ENCODE measurements around the gene WDR47.
"Not testable (repeated sequence)": the region's sequence is repeated elsewhere in the genome, so short reads cannot be mapped to it uniquely, and the experiment has no call there.

The WDR47 gene

DNA sequence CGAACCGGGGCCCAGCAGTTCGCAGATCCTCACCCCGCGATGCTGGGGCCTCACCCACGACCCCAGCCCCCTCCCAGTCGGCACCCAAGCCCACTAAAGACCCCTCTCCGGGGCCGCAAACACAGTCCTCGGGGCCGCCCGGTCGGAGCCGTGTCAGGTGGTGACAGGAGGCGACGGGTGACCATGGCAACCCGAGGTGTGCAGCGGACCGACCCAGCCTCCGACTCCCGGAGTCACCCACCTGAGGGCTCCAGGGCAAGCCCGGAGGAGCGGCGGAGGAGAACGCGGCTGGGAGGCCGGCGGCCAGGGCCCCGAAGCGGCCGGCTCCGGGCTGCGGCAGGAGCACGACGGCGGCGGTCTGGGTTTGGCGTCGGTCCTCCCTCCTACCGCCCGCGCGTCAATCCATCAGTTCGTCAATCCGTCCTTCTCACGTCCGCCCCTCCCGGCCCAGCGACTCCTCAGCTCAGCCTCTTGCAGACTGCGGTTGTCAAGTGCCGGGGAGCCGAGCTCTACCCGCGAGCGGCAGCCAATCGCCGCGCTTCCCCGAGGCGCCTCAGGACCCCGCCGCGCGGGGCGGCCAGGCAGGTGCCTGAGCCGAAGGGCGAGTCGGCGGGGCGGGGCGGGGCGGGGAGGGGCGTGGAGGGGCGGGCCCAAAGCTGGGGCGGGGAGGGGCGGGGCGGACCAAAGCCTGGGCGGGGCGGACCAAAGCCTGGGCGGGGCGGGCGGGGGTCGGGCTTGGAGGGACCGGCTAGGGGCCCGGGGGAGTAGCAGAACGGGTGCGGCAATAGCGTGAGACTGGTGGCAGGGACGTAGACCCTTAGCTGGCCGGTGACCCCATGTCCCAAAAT lies at the start of gene WDR47:
Gene WDR47, minus strand, starts transcription at position 482 of the 848 bp plus-strand sequence. CDS start 18,590 bp downstream, outside the sequence.
- DNase-seq = peak; percentile 98

DNA sequence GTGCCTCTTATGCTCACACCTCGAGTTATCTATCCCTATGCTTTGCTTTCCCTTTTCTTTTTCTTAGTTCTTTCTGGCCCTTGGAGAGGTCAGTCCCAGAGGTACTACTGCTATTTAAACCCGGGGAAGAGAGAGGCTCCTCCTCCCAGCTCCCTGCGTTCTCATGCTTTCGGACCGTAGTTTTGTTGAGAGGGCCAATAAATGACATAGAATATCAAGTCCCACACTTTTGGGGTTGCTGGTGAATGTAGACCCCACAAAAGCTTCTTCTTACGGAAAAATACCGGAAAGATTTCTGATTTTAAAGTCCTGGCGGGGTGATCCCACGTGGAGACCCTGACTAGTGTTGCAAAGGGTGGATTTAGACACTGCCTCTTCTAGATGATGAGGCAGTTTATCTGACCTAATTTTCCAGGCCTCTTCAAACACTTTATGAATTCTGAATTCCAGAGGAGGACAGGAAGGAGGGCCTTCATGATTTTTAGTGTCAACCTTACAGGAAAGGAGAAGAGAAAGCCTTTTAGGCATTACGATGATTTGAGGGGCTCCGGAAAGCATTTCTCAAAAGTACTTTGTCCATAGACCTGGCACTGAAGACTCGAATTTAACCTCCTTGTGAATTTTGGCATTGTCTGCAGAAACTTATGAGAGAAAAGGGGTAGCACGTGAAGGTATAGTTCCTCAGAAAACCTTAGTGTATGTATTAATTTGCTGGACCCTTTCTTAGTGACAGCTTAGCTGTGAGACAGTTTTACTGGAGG lies 49.4 kb upstream of the WDR47 start:
- DNase-seq = peak; percentile 75

DNA sequence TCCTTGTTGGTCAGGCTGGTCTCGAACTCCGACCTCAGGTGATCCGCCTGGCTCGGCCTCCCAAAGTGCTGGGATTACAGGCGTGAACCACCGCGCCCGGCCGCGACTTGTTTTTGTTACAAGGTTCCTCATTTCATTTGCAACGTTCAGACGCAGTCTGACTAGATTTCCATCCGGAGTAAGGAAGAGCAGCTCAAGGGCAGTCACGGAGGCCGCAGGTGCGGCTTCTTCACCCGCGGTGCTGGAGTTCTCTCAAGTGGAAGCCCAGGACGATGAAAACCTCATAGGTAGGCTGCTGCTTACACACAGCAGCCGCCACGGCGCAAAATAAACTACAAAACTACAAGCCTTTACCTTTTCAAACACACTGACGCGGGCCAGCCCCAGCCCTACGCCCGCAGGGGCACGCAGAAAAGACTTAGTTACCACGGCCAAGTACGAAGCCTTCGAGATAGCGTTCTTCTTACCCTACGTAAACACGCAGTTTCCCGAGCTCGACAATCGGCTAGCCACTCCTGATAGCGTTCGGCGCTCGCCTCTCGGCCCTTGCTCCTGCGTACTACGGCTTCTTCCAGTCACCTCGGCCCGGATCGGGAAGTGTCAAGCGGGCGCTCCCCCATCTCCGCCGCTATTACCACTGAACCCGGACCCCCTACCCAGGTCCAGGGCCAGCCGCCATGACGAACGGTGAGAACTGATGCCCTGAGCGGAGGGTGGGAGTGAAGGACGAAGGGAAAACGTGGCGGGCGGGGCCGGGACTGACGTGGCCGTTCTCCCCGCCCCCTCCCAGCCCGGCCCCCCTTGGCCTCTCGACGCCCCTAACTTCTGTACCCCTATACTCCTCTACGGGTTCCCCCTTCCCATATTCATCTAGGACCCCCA lies 48.5 kb upstream of the WDR47 start, which contains the start of gene TMEM167B:
Gene TMEM167B, plus strand, starts transcription at position 569 of the 882 bp plus-strand sequence. Its CDS starts 109 bp downstream, at position 678.
- peak; percentile 98 for DNase-seq

DNA sequence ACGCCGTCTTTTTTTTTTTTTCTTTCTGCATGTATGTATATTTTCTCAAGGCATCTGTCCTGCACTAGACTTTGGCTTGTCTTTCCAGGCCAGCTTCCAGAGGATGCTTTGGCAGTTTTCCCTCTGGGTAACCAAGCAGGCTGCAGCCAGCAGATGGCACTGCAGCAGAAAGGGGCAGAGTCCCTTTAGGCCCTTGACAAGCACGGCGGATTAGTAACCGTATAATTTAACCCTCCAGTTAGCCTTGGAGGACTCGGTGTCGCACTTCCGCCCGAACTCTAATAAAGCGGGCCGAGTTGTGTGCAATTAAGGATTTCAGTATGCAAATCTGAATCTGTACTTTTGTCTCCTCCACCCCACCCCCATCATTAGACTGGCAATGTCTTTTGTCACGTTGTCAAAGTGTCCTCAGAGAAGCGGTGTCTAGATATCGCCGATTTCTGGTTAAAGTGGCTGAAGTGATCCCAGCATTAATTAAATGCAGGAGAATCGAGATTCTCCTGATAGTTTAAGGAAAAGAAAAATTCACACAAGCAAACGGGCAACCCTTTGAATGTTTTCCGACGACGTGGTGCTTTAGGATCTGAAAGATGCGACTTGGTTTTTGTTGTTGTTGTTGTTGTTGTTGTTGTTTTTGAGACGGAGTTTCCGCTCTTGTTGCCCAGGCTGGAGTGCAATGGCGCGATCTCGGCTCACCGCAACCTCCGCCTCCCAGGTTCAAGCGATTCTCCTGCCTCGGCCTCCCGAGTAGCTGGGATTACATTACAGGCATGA lies 47.5 kb upstream of the WDR47 start:
- DNase-seq = peak; percentile 99

GRCh38 chr1:109084563-109085517 lies 42.9 kb upstream of the WDR47 start:
- DNase-seq = no peak

GRCh38 chr1:109083923-109084322 lies 42.0 kb upstream of the WDR47 start:
- DNase-seq = no peak

DNA sequence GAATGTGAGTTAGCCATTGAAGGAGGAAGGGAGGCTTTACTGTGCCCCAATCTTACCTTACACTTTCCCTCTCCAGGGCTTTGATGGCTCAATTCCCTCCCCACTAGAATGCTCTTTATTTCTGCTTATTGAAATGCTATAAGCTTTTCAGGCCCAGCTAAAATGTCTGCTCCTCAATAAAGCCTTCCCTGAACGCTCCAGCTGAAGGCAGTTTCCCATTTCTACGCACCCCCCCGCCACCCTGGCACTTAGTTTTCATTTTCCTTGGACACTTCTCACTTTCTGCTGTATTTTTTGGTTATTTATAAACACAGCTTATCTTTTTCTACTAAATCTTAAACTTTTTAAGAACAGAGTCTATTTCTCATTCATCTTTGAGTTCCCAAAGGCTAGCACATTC lies 41.6 kb upstream of the WDR47 start:
- no peak for DNase-seq

DNA sequence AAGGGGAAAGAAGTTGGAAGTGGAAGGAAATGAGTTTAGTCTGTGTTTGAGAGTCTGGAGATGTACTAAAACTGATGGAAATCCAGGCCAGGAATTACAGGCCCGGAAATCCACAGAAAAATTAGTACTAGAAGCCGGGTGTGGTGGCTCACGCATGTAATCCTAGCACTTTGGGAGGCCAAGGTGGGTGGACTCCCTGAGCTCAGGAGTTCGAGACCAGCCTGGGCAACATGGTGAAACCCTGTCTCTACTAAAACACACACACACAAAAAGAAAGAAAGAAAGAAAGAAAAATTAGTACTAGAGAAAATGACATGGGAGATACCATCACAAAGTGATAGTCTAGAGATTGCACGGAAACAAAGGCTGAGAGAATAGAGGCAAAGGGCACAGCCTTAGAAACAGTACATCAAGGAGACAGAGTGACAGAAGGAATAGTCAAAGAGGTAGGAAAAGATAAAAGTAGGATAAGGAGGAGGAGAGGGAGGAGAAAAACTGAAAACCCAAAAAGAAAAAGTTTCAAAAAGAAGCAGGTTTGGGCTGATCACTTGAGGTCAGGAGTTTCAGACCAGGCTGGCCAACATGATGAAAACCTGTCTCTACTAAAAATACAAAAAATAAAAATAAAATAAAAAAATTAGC lies 38.7 kb upstream of the WDR47 start:
- DNase-seq = no peak

DNA sequence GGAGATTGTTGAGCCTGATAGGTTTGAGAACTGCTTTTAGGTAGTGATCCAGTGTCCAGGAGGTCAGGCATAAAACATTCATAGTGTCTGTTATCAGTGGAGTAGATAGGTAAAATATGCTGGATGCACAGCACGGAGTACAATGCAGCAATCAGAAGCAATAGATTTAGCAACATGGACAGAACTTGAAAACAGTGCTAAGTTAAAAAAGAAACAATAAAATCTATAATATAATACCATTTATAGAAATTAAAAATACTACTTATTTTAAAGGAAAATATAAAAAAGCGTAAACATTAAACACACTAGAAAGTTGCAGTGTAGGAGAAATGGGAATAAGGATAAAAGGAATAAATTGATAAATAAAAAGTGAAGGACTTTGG lies 37.3 kb upstream of the WDR47 start:
- DNase-seq = no peak

DNA sequence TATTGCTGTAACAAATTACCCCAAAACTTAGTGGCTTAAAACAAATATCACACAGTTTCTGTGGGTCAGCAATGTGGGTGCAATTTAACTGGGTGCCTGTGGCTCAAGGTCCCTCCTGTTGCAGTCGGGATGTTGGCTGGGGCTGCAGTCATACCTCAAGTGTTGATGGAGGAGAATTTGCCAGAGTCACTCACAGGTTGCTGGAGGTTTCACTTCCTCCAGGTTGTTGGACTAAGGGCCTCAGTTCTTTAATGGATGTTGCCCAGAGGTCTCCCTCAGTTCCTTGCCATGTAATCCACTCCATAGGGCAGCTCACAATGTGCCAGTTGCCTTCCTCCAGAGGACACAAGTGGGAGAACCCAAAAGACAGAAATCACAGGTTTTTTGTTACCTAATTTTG lies 36.4 kb upstream of the WDR47 start:
- no peak for DNase-seq

- peak; percentile 98 for DNase-seq
Measured at GRCh38 chr1:109075531-109076490, 33.9 kb upstream of the WDR47 start, which contains the start of gene TAF13. TAF13 (minus strand) TSS chr1:109076003; CDS start chr1:109075947, 56 bp downstream.

GRCh38 chr1:109069294-109069693 lies 27.4 kb upstream of the WDR47 start:
- no peak for DNase-seq

DNA sequence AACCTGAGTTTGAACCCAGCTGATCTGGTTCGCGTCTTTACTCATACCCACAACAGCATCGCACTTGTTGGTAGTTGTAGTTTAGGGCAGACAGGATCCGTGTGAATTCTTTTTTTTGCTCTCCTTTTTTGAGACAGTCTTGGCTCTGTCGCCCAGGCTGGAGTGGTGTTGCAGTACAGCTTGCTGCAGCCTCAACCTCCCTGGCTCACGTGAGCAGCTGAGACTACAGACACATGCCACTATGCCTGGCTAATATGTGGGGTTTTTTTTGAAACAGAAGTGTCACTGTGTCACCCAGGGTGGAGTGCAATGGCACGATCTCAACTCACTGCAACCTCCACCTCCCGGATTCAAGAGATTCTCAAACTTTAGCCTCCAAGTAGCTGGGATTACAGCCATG lies 26.0 kb upstream of the WDR47 start:
- no peak for DNase-seq

- DNase-seq = no peak
Measured at GRCh38 chr1:109065137-109065536, 23.2 kb upstream of the WDR47 start.

GRCh38 chr1:109061183-109061582 lies 19.3 kb upstream of the WDR47 start:
- DNase-seq = no peak

DNA sequence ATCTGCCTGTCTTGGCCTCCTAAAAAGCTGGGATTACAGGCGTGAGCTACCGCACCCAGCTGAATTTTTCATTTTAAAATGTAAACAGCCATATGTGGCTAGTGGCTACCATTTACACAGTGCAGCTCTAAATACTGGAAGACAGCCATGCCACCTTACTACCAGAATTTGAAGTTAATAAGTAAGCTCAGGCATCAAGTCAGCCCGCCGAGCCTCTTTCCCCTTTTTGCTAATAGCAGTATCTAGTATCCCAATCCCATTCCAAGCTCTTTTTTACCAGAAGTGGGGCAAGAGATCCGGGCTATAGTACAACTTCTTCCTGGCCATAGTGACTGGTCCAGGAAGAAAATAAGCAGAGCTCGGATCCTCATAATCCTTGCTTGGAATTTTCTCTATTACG lies 18.8 kb upstream of the WDR47 start:
- no peak for DNase-seq

DNA sequence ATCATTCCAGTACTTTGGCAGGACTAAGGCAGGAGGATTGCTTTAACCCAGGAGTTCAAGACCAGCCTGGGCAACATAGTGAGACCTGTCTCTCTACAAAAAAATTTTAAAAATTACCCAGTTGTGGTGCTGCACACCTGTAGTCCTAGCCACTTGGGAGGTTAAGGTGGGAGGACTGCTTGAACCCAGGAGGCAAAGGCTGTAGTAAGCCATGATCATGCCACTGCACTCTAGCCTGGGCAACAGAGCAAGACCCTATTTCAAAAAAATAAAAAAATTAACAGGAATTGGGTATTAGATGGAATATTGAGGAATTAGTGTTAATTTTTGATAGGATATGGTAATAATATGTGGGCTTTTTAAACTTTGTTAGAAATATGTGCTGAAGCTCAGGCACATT lies 17.1 kb upstream of the WDR47 start:
- DNase-seq = no peak

GRCh38 chr1:109056064-109056463 lies 14.2 kb upstream of the WDR47 start:
- no peak for DNase-seq

GRCh38 chr1:109052145-109052544 lies 10.2 kb upstream of the WDR47 start:
- DNase-seq = not testable (repeated sequence)

Measured in NCI-H82 (cell line).